Prostate gland (tissue), 2 donors: ENCODE data around the gene MLIP.

Experiments used
- CTCF ChIP-seq, 4 experiments: fragments of 200-600 bp in 2 of 4; fragments of 450-650 bp in 2 of 4; sonication (generic) in 2 of 4; IDR thresholded peaks; 1 replicate in 3 of 4; 2 replicates in 1 of 4; pipeline ENCODE4 v1.5.1; 2016 to 2019; ENCODE audit warnings: antibody characterized with exemption in 4 of 4, mild to moderate bottlenecking in 2 of 4, moderate library complexity in 2 of 4
- POLR2A ChIP-seq: fragments of 450-650 bp; IDR thresholded peaks from one replicate; pipeline ENCODE4 v1.6.1; 2016; ENCODE audit warnings: antibody characterized with exemption, mild to moderate bottlenecking
- POLR2AphosphoS5 ChIP-seq: sonication (generic); formaldehyde crosslinking; IDR thresholded peaks from one replicate; pipeline ENCODE4 v1.6.1; 2017; ENCODE audit warnings: antibody characterized with exemption

- TF ChIP-seq POLR2AphosphoS5: no peak
- no peak for TF ChIP-seq CTCF (IDR thresholded peaks at IDR 0.05)
- no peak for TF ChIP-seq POLR2A
Measured at GRCh38 chr6:54204921-54205591, 93.8 kb downstream of the MLIP start.
